ENCODE measurements around the gene BLVRB.

DNA sequence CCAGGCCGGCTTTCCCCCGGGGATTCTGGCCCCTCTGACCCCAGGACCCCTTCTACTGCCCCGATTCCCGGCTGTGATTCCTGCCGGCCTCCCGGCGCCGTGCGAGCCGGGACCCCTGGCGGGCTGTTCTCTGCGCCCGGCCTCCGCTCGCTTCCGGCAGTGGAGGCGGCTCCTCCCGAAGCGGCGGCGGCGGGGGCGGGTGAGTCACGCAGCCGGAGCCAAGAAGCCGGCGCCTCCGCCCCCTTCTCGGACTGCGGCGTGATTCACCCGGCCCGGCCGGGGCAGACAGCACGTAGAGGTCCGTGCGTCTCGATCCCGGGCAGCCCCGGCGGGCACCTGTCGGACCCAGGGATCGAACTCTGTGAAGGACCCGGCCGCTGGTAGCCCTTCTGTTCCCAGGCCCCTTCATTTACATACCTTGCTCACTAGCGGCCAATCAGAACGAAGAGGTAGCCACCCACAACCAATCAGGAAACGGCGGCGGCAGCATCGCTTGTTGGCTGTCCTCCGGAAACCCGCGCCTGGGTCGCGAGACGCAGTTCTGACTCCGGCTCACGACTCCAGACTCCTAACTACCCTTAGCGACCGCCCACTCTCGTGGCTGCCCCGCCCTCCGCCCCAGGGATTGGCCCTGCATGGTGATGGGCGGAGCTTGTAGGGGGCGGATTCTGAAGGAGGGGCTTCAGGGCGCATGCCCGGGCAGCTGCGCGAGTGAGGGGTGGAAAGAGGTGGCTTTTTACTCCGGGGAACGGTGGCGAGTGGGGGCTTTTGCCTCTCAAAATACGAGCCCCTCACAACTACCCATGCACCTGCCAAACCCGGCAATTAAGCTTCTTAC lies 39.9 kb downstream of the BLVRB start, which contains the start of gene SERTAD1:
- TF ChIP-seq TAF1 (IDR thresholded peaks at IDR 0.05; ENCODE audit: low read depth), result peak; percentile 86
- no peak for TF ChIP-seq RAD21 (IDR thresholded peaks at IDR 0.05; ENCODE audit: low read depth)
- 0 out of 2 replicates have a peak, but pooled peaks have one; percentile 9 for TF ChIP-seq EP300 (IDR thresholded peaks at IDR 0.05; ENCODE audit: borderline replicate concordance)
- TF ChIP-seq, protein P1, sequence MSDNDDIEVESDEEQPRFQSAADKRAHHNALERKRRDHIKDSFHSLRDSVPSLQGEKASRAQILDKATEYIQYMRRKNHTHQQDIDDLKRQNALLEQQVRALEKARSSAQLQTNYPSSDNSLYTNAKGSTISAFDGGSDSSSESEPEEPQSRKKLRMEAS (IDR thresholded peaks at IDR 0.05), result peak; percentile 32; the same call in 1 of the 2 replicates
- TF ChIP-seq FOXM1 (IDR thresholded peaks at IDR 0.05; ENCODE audit: borderline replicate concordance, low read depth), result no peak
- TF ChIP-seq NFIC (IDR thresholded peaks at IDR 0.05), result no peak
- TF ChIP-seq YY1 (IDR thresholded peaks at IDR 0.05; ENCODE audit: low read depth), result 0 out of 2 replicates have a peak, but pooled peaks have one; percentile 43
- TF ChIP-seq CREB1 (IDR thresholded peaks at IDR 0.05; ENCODE audit: low read depth), result no peak; the same call in 1 of the 2 replicates
- TF ChIP-seq TEAD4 (IDR thresholded peaks at IDR 0.05), result no peak

Data from Ishikawa (cell line).